CD14-positive monocyte (primary cell): Measurements from ENCODE around the gene AFF3. TPM values are rescaled to one million over a fixed set of nuclear protein-coding genes. Genes with fewer than 3 reads are reported as not detected.

Experiments
- DNase-seq, 3 donors: peaks; one replicate each; pipeline ENCODE4 v3.0.0-alpha.2; 2011 to 2022
- H2AFZ ChIP-seq: 2 replicates; pipeline ENCODE4 v1.6.0; 2012; ENCODE audit warnings: mild to moderate bottlenecking, low read depth, low read length, inconsistent platforms; ENCODE audit not compliant: insufficient read depth, poor library complexity, severe bottlenecking
- H3K27ac ChIP-seq, 2 donors: 1 replicate in 1 of 2; 2 replicates in 1 of 2; pipeline ENCODE4 v1.5.1; 2012 to 2013; ENCODE audit warnings: low read length in 2 of 2, control low read depth in 1 of 2, inconsistent platforms in 1 of 2, low read depth in 1 of 2, mild to moderate bottlenecking in 1 of 2
- H3K27me3 ChIP-seq, 2 donors: one replicate each; pipeline versions ENCODE4 v1.6.0 to v1.6.1; 2011 to 2013; ENCODE audit warnings: low read length in 2 of 2; ENCODE audit not compliant: control insufficient read depth in 2 of 2, insufficient read depth in 2 of 2
- H3K36me3 ChIP-seq, 2 donors: replicated peaks in 1 of 2; 1 replicate in 1 of 2; 2 replicates in 1 of 2; pipeline versions ENCODE4 v1.5.1 to v1.6.1; 2012 to 2013; ENCODE audit warnings: low read length in 2 of 2, control low read depth in 1 of 2, inconsistent platforms in 1 of 2, mild to moderate bottlenecking in 1 of 2; ENCODE audit not compliant: insufficient read depth in 2 of 2, control insufficient read depth in 1 of 2
- H3K4me1 ChIP-seq, 2 donors: 1 replicate in 1 of 2; 2 replicates in 1 of 2; pipeline versions ENCODE4 v1.5.1 to v1.6.1; 2012 to 2013; ENCODE audit warnings: low read length in 2 of 2, control low read depth in 1 of 2, inconsistent platforms in 1 of 2, mild to moderate bottlenecking in 1 of 2, moderate library complexity in 1 of 2; ENCODE audit not compliant: insufficient read depth in 2 of 2, control insufficient read depth in 1 of 2
- H3K4me2 ChIP-seq: replicated peaks from 2 replicates; pipeline ENCODE3; 2012; ENCODE audit warnings: low read length, moderate library complexity, mild to moderate bottlenecking; ENCODE audit not compliant: poor library complexity, severe bottlenecking; ENCODE audit errors: extremely low read depth
- H3K4me3 ChIP-seq, 3 experiments: fragments of 200-600 bp in 1 of 3; sonication (generic) in 1 of 3; replicated peaks in 1 of 3; 1 replicate in 2 of 3; 2 replicates in 1 of 3; pipeline ENCODE4 v1.5.1; 2011 to 2013; ENCODE audit warnings: low read length in 3 of 3, mild to moderate bottlenecking in 3 of 3, control low read depth in 2 of 3, low read depth in 2 of 3, inconsistent platforms in 1 of 3, moderate library complexity in 1 of 3
- H3K79me2 ChIP-seq: 2 replicates; pipeline ENCODE4 v1.6.0; 2012; ENCODE audit warnings: mild to moderate bottlenecking, control low read depth, inconsistent platforms, low read length, moderate library complexity; ENCODE audit not compliant: insufficient read depth
- H3K9ac ChIP-seq: 2 replicates; pipeline ENCODE4 v1.6.0; 2017; ENCODE audit warnings: low read length, mild to moderate bottlenecking; ENCODE audit not compliant: insufficient read depth, poor library complexity, severe bottlenecking
- H3K9me3 ChIP-seq, 2 donors: replicated peaks in 1 of 2; 1 replicate in 1 of 2; 2 replicates in 1 of 2; pipeline versions ENCODE4 v1.5.1 to v1.6.1; 2012 to 2013; ENCODE audit warnings: low read length in 2 of 2, control low read depth in 1 of 2; ENCODE audit not compliant: control insufficient read depth in 1 of 2, insufficient read depth in 1 of 2
- H4K20me1 ChIP-seq: 2 replicates; pipeline ENCODE4 v1.6.0; 2012; ENCODE audit warnings: mild to moderate bottlenecking, low read length, control low read depth, moderate library complexity; ENCODE audit not compliant: insufficient read depth
- H3K27ac Mint-ChIP-seq, 7 donors: one replicate each; pipeline ENCODE4 v1.8.0; 2020; ENCODE audit warnings: mild to moderate bottlenecking in 7 of 7, mixed read lengths in 7 of 7, moderate library complexity in 6 of 7, inconsistent platforms in 2 of 7
- H3K27me3 Mint-ChIP-seq, 3 donors: one replicate each; pipeline ENCODE4 v1.8.0; 2021 to 2022; ENCODE audit warnings: low read depth in 3 of 3, mild to moderate bottlenecking in 3 of 3, mixed read lengths in 3 of 3, moderate library complexity in 3 of 3, inconsistent platforms in 1 of 3
- H3K36me3 Mint-ChIP-seq, 2 donors: one replicate each; pipeline ENCODE4 v1.8.0; 2020; ENCODE audit warnings: mixed read lengths in 2 of 2, inconsistent platforms in 1 of 2, mild to moderate bottlenecking in 1 of 2
- H3K4me1 Mint-ChIP-seq: one replicate; pipeline ENCODE4 v1.8.0; 2020; ENCODE audit warnings: mild to moderate bottlenecking, mixed read lengths
- H3K4me3 Mint-ChIP-seq, 2 donors: one replicate each; pipeline ENCODE4 v1.8.0; 2020; ENCODE audit warnings: mild to moderate bottlenecking in 2 of 2, mixed read lengths in 2 of 2, moderate library complexity in 1 of 2
- H3K9me3 Mint-ChIP-seq, 7 donors: one replicate each; pipeline ENCODE4 v1.8.0; 2020 to 2022; ENCODE audit warnings: mixed read lengths in 7 of 7, mild to moderate bottlenecking in 6 of 7, moderate library complexity in 6 of 7, inconsistent platforms in 2 of 7
- WGBS: methylation state at CpG from one replicate; pipeline ENCODE4 v1.1.5; 2013; ENCODE audit warnings: missing lambda C conversion rate; ENCODE audit not compliant: insufficient coverage; 5-methylcytosine and 5-hydroxymethylcytosine counted together
- intact Hi-C, 2 donors: fragments of 100-400 bp; cut with micrococcal nuclease; formaldehyde crosslinking; loops; one replicate each; pipeline versions ENCODE4 v1.15.0 to v1.15.1; 2023
- polyA plus RNA-seq, 3 donors: library from polyadenylated mRNA; depleted of rRNA in 1 of 3; unstranded in 2 of 3; stranded (reverse) in 1 of 3; fragments of 300-500 nt in 2 of 3; fragments of >200 nt in 1 of 3; fragmentation: Illumina TruSeq in 2 of 3; gene quantifications; 1 replicate in 2 of 3; 2 replicates in 1 of 3; pipeline ENCODE4 v1.2.3, GENCODE V29; 2012 to 2021
- TF ChIP-seq, protein P1 (sequence below): fragments of 200-600 bp; IDR thresholded peaks from one replicate; pipeline ENCODE4 v1.8.0; 2022; ENCODE audit warnings: antibody characterized with exemption, mild to moderate bottlenecking

AFF3 gene
- polyA plus RNA-seq, 3 donors = 0.17 to 4.1 (median 0.49) TPM

DNA sequence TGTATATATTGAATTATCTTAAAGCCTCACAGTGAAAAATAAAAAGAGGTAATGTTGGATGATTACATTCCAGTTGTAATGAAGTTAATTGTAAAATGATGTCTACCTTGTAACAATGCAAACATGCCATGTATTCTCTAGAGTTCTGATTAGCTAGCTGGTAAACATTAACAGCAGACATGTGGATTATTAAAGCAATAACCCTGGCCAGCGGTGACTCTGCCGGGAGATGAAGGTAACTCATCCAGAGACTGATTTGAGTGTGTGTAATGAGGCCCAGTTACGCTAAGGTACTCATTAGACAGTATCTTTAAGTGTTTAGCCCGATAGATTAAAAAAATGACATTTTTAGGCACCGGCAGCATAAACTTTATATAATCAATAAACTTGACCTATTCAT lies 573.0 kb downstream of the AFF3 start:
- H3K4me3 Mint-ChIP-seq = no peak overlapping the region
- Histone ChIP-seq H3K36me3 (no peaks in the 10 kb centered on the region), H3K9ac (no peak overlapping the region), H2AFZ (no peak overlapping the region), H3K4me2 (no peak overlapping the region), H3K27me3 (no peaks in the 10 kb centered on the region), H3K4me1 (no peaks in the 10 kb centered on the region), H4K20me1 (no peaks in the 10 kb centered on the region), H3K27ac (no peak overlapping the region), H3K4me3 (no peak overlapping the region), H3K79me2 (no peaks in the 10 kb centered on the region), H3K9me3 (no peaks in the 10 kb centered on the region)
- H3K36me3 Mint-ChIP-seq = peaks cover 12 to 30% of the 10 kb centered on the region in 2 donors
- intact Hi-C loops = no loop called here
- no peaks in the 10 kb centered on the region for H3K27me3 Mint-ChIP-seq
- no peaks in the 10 kb centered on the region for H3K4me1 Mint-ChIP-seq
- no peak for DNase-seq
- 100% methylated on average over 3 of the region's 5 CpGs for WGBS
- TF ChIP-seq, protein P1, sequence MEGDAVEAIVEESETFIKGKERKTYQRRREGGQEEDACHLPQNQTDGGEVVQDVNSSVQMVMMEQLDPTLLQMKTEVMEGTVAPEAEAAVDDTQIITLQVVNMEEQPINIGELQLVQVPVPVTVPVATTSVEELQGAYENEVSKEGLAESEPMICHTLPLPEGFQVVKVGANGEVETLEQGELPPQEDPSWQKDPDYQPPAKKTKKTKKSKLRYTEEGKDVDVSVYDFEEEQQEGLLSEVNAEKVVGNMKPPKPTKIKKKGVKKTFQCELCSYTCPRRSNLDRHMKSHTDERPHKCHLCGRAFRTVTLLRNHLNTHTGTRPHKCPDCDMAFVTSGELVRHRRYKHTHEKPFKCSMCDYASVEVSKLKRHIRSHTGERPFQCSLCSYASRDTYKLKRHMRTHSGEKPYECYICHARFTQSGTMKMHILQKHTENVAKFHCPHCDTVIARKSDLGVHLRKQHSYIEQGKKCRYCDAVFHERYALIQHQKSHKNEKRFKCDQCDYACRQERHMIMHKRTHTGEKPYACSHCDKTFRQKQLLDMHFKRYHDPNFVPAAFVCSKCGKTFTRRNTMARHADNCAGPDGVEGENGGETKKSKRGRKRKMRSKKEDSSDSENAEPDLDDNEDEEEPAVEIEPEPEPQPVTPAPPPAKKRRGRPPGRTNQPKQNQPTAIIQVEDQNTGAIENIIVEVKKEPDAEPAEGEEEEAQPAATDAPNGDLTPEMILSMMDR = no peak
- H3K27ac Mint-ChIP-seq = no peak overlapping the region
- H3K9me3 Mint-ChIP-seq = no peaks in the 10 kb centered on the region

DNA sequence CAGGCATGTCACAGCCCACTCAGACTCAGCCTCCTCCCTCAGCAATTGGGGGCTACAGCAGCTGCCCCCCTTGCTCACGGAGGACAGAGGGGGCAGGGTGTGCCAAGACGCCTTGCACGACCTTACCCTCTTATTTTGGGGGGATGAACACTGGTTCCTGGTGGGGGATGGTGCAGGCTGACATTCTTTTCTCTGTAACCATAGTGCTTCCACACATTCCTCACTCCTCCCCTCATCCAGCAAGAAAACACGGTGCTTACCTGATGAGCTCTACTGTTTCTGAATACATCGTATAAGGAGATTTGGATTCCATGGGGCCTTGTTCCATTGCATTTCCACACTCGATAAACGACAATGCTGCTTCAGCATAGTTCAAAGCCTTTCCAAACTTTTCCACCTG lies 577.2 kb downstream of the AFF3 start:
- WGBS = 100% methylated on average over 1 of the region's 7 CpGs
- Histone ChIP-seq H3K4me3 (no peak overlapping the region), H4K20me1 (no peaks in the 10 kb centered on the region), H3K27me3 (no peaks in the 10 kb centered on the region), H3K9ac (no peak overlapping the region), H3K4me1 (no peaks in the 10 kb centered on the region), H3K4me2 (no peak overlapping the region), H3K27ac (no peak overlapping the region), H3K79me2 (no peaks in the 10 kb centered on the region), H3K36me3 (no peaks in the 10 kb centered on the region), H2AFZ (no peak overlapping the region), H3K9me3 (no peaks in the 10 kb centered on the region)
- H3K4me3 Mint-ChIP-seq = no peak overlapping the region
- intact Hi-C loops = no loop called here
- no peak overlapping the region for H3K27ac Mint-ChIP-seq
- H3K9me3 Mint-ChIP-seq = no peaks in the 10 kb centered on the region
- H3K4me1 Mint-ChIP-seq = no peaks in the 10 kb centered on the region
- H3K27me3 Mint-ChIP-seq = peaks cover 0 to 2% (median 0%) of the 10 kb centered on the region in 3 donors
- H3K36me3 Mint-ChIP-seq = peaks cover 5 to 19% of the 10 kb centered on the region in 2 donors
- TF ChIP-seq, protein P1 = no peak
- no peak for DNase-seq
